Osteocyte (in vitro differentiated cells): Measurements from ENCODE around the gene NAT9. TPM values are rescaled to one million over a fixed set of nuclear protein-coding genes. Genes with fewer than 3 reads are reported as not detected.

Source experiments
- DNase-seq: peaks from one replicate; pipeline ENCODE4 v3.0.0; 2021; ENCODE audit warnings: mixed read lengths; ENCODE audit not compliant: unreplicated experiment; ENCODE audit errors: extremely low spot score
- H3K27ac Mint-ChIP-seq: one replicate; pipeline ENCODE4 v1.8.0; 2021; ENCODE audit warnings: mild to moderate bottlenecking, mixed read lengths; ENCODE audit not compliant: unreplicated experiment
- H3K27me3 Mint-ChIP-seq: one replicate; pipeline ENCODE4 v1.8.0; 2021; ENCODE audit warnings: mixed read lengths; ENCODE audit not compliant: unreplicated experiment
- H3K36me3 Mint-ChIP-seq: one replicate; pipeline ENCODE4 v1.8.0; 2021; ENCODE audit warnings: mixed read lengths; ENCODE audit not compliant: unreplicated experiment
- H3K4me1 Mint-ChIP-seq: one replicate; pipeline ENCODE4 v1.8.0; 2021; ENCODE audit warnings: mixed read lengths; ENCODE audit not compliant: unreplicated experiment
- H3K4me3 Mint-ChIP-seq: one replicate; pipeline ENCODE4 v1.8.0; 2021; ENCODE audit warnings: mild to moderate bottlenecking, moderate library complexity, mixed read lengths; ENCODE audit not compliant: unreplicated experiment
- H3K9me3 Mint-ChIP-seq: one replicate; pipeline ENCODE4 v1.8.0; 2021; ENCODE audit warnings: mixed read lengths; ENCODE audit not compliant: unreplicated experiment
- microRNA-seq: library from miRNA; unstranded; fragments of <30 nt; microRNA quantifications from one replicate; pipeline ENCODE4 v1.1.0, GENCODE V29; 2020; ENCODE audit not compliant: unreplicated experiment
- total RNA-seq: library from RNA; stranded (reverse); gene quantifications from 2 replicates; pipeline ENCODE4 v1.2.1, GENCODE V29; 2021
- TF ChIP-seq, protein P1 (sequence below): fragments of 200-600 bp; sonication (generic); IDR thresholded peaks from 2 replicates; pipeline ENCODE4 v1.5.0; 2021; ENCODE audit warnings: antibody characterized with exemption, mild to moderate bottlenecking, moderate library complexity

NAT9 gene
- total RNA-seq, 1 donor from 2014 or later, result 52.5 TPM

DNA sequence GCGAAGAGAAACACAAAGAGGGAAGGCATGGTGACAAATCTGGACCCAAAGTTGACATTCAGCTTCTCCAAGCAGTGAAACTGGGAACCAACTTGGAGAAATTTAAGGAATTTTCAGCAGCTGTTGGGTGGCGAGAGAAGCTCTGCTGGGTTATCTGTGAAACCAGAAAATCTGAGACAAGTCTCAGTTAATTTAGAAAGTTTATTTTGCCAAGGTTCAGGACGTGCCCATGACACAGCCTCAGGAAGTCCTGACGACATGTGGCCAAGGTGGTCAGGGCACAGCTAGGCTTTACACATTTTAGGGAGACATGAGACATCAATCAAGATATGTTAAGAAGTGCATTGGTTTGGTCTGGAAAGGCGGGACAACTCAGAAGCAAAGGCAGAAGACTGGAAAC is 52.3 kb downstream of the NAT9 start:
- DNase-seq, result no peak
- TF ChIP-seq, protein P1, sequence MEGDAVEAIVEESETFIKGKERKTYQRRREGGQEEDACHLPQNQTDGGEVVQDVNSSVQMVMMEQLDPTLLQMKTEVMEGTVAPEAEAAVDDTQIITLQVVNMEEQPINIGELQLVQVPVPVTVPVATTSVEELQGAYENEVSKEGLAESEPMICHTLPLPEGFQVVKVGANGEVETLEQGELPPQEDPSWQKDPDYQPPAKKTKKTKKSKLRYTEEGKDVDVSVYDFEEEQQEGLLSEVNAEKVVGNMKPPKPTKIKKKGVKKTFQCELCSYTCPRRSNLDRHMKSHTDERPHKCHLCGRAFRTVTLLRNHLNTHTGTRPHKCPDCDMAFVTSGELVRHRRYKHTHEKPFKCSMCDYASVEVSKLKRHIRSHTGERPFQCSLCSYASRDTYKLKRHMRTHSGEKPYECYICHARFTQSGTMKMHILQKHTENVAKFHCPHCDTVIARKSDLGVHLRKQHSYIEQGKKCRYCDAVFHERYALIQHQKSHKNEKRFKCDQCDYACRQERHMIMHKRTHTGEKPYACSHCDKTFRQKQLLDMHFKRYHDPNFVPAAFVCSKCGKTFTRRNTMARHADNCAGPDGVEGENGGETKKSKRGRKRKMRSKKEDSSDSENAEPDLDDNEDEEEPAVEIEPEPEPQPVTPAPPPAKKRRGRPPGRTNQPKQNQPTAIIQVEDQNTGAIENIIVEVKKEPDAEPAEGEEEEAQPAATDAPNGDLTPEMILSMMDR, result no peak
- no peak overlapping the region for H3K27ac Mint-ChIP-seq
- no peak overlapping the region for H3K4me3 Mint-ChIP-seq
- peaks cover 22% of the 10 kb centered on the region for H3K27me3 Mint-ChIP-seq
- H3K4me1 Mint-ChIP-seq, result no peaks in the 10 kb centered on the region
- no peaks in the 10 kb centered on the region for H3K36me3 Mint-ChIP-seq
- no peaks in the 10 kb centered on the region for H3K9me3 Mint-ChIP-seq

DNA sequence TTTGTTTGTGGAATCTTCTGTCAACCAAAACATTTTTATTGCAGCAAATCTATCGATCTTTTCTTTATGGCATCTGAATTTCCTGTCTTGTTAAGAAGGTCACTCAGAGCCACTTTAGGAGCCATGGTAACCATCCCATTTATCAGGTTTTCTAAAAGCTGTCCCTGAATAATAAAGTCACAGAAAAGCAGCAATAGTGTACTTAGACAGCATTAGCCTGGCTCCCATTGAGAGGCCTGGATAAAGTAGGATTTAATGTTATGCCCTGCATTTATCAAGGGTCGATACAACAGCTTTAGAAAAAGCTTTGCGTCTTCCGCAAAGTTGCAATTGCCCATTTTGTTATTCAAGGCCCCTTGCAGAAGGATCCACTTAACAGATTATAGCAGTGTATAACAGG is 53.4 kb downstream of the NAT9 start:
- no peak overlapping the region for H3K4me3 Mint-ChIP-seq
- TF ChIP-seq, protein P1, result no peak
- H3K27ac Mint-ChIP-seq, result no peak overlapping the region

More for the DNA sequence above, 53.4 kb downstream of the NAT9 start:
- DNase-seq, result no peak
- Mint-ChIP-seq H3K9me3 (no peaks in the 10 kb centered on the region), H3K4me1 (no peaks in the 10 kb centered on the region), H3K27me3 (peaks cover 26% of the 10 kb centered on the region), H3K36me3 (no peaks in the 10 kb centered on the region)

Small RNA genes lying within 50 kb of the gene (microRNA-seq; reads per million reads assigned to microRNA genes)
- gene MIR3615, result 101 reads per million, percentile 52 among the genes with 10 or more reads in this experiment

Other genes with a start within 250 kb of the NAT9 start
- not detected in 2 replicates for gene CD300LB, start 244.9 kb downstream of the NAT9 start, total RNA-seq
- gene CD300C, start 230.2 kb downstream of the NAT9 start, total RNA-seq, result not detected in 2 replicates
- gene CD300H, start 208.8 kb downstream of the NAT9 start, total RNA-seq, result not detected in 2 replicates
- gene CD300LD, start 184.1 kb downstream of the NAT9 start, total RNA-seq, result not detected in 2 replicates
- not detected in 2 replicates for gene CD300E, start 152.6 kb downstream of the NAT9 start, total RNA-seq
- gene CD300LF, start 63.4 kb downstream of the NAT9 start, total RNA-seq, result not detected in 2 replicates
- not detected in 2 replicates for gene RAB37, start 39.1 kb downstream of the NAT9 start, total RNA-seq
- gene NHERF1, start 27.7 kb downstream of the NAT9 start, total RNA-seq, result 117 and 125 TPM in 2 replicates
- gene GRIN2C, start 83.5 kb upstream of the NAT9 start, total RNA-seq, result 0.10 and 0.13 TPM in 2 replicates
- gene FDXR, start 96.6 kb upstream of the NAT9 start, total RNA-seq, result 9.1 and 11.2 TPM in 2 replicates
- gene FADS6, start 117.3 kb upstream of the NAT9 start, total RNA-seq, result not detected in 2 replicates
- not detected in 2 replicates for gene USH1G, start 146.9 kb upstream of the NAT9 start, total RNA-seq
- gene OTOP2, start 147.9 kb upstream of the NAT9 start, total RNA-seq, result not detected in 2 replicates
- gene OTOP3, start 159.6 kb upstream of the NAT9 start, total RNA-seq, result not detected in 2 replicates
- 10.1 and 11.9 TPM in 2 replicates for gene HID1, start 196.4 kb upstream of the NAT9 start, total RNA-seq
- 21.4 and 22.8 TPM in 2 replicates for gene CDR2L, start 211.3 kb upstream of the NAT9 start, total RNA-seq
- gene MRPL58, start 236.3 kb upstream of the NAT9 start, total RNA-seq, result 22.4 and 25.1 TPM in 2 replicates